Suprapubic skin (tissue), 3 donors: ENCODE results near the gene JAML.

Source experiments
- CTCF ChIP-seq, 2 donors: fragments of 200-600 bp in 1 of 2; fragments of 450-650 bp in 1 of 2; sonication (generic) in 1 of 2; IDR thresholded peaks; one replicate each; pipeline ENCODE4 v1.5.1; 2016 to 2019; ENCODE audit warnings: antibody characterized with exemption in 2 of 2, mild to moderate bottlenecking in 1 of 2, moderate library complexity in 1 of 2
- POLR2A ChIP-seq, 2 donors: fragments of 450-650 bp; IDR thresholded peaks; one replicate each; pipeline ENCODE4 v1.6.1; 2017; ENCODE audit warnings: antibody characterized with exemption in 2 of 2, mild to moderate bottlenecking in 2 of 2, moderate library complexity in 2 of 2

- TF ChIP-seq CTCF (IDR thresholded peaks at IDR 0.05): no peak
- no peak for TF ChIP-seq POLR2A (IDR thresholded peaks at IDR 0.05)
Measured at GRCh38 chr11:118247041-118247440, 22.2 kb upstream of the JAML start.
